Ovary (tissue), 9 donors: ENCODE measurements around the gene CTIF. TPM values are rescaled to one million over a fixed set of nuclear protein-coding genes. Genes with fewer than 3 reads are reported as not detected.

Experiments
- DNase-seq, 5 donors: peaks; one replicate each; pipeline ENCODE4 v3.0.0-alpha.2; 2019 to 2020
- H3K27ac ChIP-seq, 2 donors: fragments of 200-600 bp; one replicate each; pipeline versions ENCODE4 v1.5.1 to v1.8.0; 2019 to 2022
- H3K27me3 ChIP-seq: fragments of 200-600 bp; one replicate; pipeline ENCODE4 v1.8.0; 2022
- H3K36me3 ChIP-seq: fragments of 200-600 bp; sonication (generic); one replicate; pipeline ENCODE4 v1.5.1; 2019
- H3K4me1 ChIP-seq: one replicate; pipeline ENCODE4 v1.8.1; 2013; ENCODE audit warnings: mild to moderate bottlenecking, moderate library complexity; ENCODE audit not compliant: insufficient read depth
- H3K4me3 ChIP-seq: fragments of 200-600 bp; sonication (generic); one replicate; pipeline ENCODE4 v1.5.1; 2017
- H3K9me3 ChIP-seq, 2 donors: fragments of 200-600 bp in 1 of 2; sonication (generic) in 1 of 2; one replicate each; pipeline versions ENCODE4 v1.5.1 to v1.8.1; 2013 to 2019; ENCODE audit warnings: mild to moderate bottlenecking in 1 of 2, moderate library complexity in 1 of 2
- EP300 ChIP-seq: sonication (generic); formaldehyde crosslinking; IDR thresholded peaks from one replicate; pipeline ENCODE4 v1.6.1; 2017; ENCODE audit warnings: antibody characterized with exemption
- POLR2A ChIP-seq: fragments of 450-650 bp; IDR thresholded peaks from one replicate; pipeline ENCODE4 v1.6.1; 2017; ENCODE audit warnings: antibody characterized with exemption, mild to moderate bottlenecking, moderate library complexity
- WGBS, 3 donors: extraction: QIAGEN DNeasy Blood & Tissue Kit in 1 of 3; methylation state at CpG; one replicate each; pipeline versions ENCODE4 v1.1.5 to v1.1.7; 2013 to 2017; 5-methylcytosine and 5-hydroxymethylcytosine counted together
- intact Hi-C, 4 donors: fragments of 100-400 bp; cut with DNase I; formaldehyde crosslinking; loops; one replicate each; pipeline versions ENCODE4 v1.11.0 to v1.15.1; 2022 to 2023
- polyA plus RNA-seq, 2 donors: library from polyadenylated mRNA; stranded (reverse); fragments of 200-250 nt in 1 of 2; fragments of 350-450 nt in 1 of 2; fragmentation: Illumina TruSeq in 1 of 2; extraction: RNeasy Lipid Tissue Mini Kit (QIAGEN cat#74804) in 1 of 2; gene quantifications; one replicate each; pipeline ENCODE4 v1.2.3, GENCODE V29; 2013 to 2014
- total RNA-seq, 7 donors: library from RNA; depleted of rRNA in 2 of 7; stranded (reverse); fragments of >200 nt in 2 of 7; fragmentation: NEBNext Ultra II Directional in 3 of 7; extraction: Animal tissue kit (Norgen Biotek cat#: 25700) in 3 of 7; gene quantifications; one replicate each; pipeline versions ENCODE4 v1.1.0 to v1.2.4, GENCODE V29; 2016 to 2023
- TF ChIP-seq, protein P1 (sequence below), 3 donors: fragments of 450-650 bp in 2 of 3; fragments of 200-600 bp in 1 of 3; IDR thresholded peaks; one replicate each; pipeline versions ENCODE4 v1.5.1 to v1.8.0; 2016 to 2022; ENCODE audit warnings: antibody characterized with exemption in 3 of 3, mild to moderate bottlenecking in 1 of 3
- donor health status: DM: no; HTN: no; CAD: no; lungs with moderate emphysema.
- donor health status: DM: no; HTN: no; CAD: no.
- donor health status: Bipolar disorder and iron deficiency.
- donor health status: DM: yes; HTN: yes; CAD: no.
- donor health status: DM: no; HTN: no; CAD: no.
- donor health status: DM: yes; HTN: yes; CAD: no.

Gene CTIF
- total and polyA plus RNA-seq, 9 donors: 18.5 to 94.1 (median 75.2) TPM

DNA sequence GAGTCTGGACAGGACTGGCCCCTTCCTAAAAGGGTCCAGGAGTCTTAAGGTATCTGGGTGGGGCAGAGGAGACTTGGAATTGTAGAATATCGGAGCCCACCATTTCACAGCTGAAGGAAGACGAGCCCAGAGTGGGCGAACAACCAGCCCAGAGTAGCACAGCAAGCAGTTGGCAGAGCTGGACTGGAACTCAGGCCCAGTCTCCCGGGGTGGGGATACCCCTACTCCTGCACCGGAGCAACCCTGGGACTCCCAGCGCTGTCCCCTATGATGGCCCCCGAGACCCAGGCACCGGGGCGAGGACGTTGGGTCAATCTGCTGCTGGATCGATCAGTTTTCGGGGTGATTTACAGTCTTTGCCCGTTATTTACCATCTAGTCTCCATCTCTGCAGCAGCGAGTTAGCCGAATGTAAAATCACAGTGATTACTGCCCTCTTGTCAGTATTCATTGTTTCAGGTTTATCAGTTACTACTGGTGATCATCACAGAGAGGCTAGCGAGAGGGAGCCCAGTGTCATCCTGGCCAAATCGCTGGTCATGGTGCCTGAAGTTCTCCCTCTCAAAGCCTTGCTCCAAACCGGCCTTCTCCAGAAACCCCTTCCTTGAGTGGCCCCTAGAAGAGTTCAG is 336.6 kb downstream of the CTIF start:
- H3K4me3 ChIP-seq: no peak overlapping the region
- H3K27me3 ChIP-seq: no peaks in the 10 kb centered on the region
- no peaks in the 10 kb centered on the region for H3K9me3 ChIP-seq
- no peak overlapping the region for H3K27ac ChIP-seq
- no peaks in the 10 kb centered on the region for H3K4me1 ChIP-seq
- no peaks in the 10 kb centered on the region for H3K36me3 ChIP-seq
- WGBS, 3 donors: 93 to 96% (median 95%) methylated on average over 18 of the region's 18 CpGs
- TF ChIP-seq, protein P1, sequence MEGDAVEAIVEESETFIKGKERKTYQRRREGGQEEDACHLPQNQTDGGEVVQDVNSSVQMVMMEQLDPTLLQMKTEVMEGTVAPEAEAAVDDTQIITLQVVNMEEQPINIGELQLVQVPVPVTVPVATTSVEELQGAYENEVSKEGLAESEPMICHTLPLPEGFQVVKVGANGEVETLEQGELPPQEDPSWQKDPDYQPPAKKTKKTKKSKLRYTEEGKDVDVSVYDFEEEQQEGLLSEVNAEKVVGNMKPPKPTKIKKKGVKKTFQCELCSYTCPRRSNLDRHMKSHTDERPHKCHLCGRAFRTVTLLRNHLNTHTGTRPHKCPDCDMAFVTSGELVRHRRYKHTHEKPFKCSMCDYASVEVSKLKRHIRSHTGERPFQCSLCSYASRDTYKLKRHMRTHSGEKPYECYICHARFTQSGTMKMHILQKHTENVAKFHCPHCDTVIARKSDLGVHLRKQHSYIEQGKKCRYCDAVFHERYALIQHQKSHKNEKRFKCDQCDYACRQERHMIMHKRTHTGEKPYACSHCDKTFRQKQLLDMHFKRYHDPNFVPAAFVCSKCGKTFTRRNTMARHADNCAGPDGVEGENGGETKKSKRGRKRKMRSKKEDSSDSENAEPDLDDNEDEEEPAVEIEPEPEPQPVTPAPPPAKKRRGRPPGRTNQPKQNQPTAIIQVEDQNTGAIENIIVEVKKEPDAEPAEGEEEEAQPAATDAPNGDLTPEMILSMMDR (IDR thresholded peaks at IDR 0.05): no peak
- TF ChIP-seq POLR2A: no peak
- TF ChIP-seq EP300: no peak
- intact Hi-C loops: no loop called here
- DNase-seq: peak in 2 of 5 donors; percentile 14 to 20

DNA sequence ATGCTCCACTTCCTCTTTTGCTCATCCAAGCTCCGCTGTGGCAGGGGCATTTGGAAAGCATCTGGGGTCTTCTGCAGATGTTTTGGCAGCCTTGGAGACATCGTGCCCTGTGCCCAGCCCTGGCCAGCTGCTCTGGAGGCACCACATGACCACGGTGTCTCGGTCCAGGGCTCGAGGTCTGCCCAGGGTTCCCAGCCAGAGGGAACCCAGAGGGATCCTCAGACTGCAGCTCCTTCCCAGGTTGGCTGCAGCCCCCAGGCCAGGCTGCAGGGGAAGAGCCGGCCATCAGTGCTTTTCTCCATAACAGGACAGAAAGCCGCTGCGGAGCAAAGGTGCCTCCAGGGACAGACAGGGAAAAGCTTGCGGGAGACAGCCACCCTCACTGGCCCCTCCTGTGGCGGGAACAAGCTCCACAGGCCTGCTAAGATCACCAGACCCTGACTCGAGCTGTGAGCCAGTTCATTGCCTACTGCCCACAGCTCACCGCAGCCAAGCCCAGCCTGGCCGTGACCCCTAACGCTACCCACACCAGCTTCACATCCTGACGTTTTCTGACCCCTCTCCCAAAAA is 337.2 kb downstream of the CTIF start:
- Histone ChIP-seq H3K36me3 (no peaks in the 10 kb centered on the region), H3K27ac (no peak overlapping the region), H3K27me3 (no peaks in the 10 kb centered on the region), H3K4me1 (no peaks in the 10 kb centered on the region), H3K9me3 (no peaks in the 10 kb centered on the region), H3K4me3 (no peak overlapping the region)
- DNase-seq: peak in 2 of 5 donors; percentile 21 to 32
- 66 to 73% (median 67%) methylated on average over 15 of the region's 15 CpGs for WGBS, 3 donors
- TF ChIP-seq EP300 (no peak), POLR2A (no peak)
- TF ChIP-seq, protein P1 (IDR thresholded peaks at IDR 0.05): no peak
- intact Hi-C loops: no loop called here

DNA sequence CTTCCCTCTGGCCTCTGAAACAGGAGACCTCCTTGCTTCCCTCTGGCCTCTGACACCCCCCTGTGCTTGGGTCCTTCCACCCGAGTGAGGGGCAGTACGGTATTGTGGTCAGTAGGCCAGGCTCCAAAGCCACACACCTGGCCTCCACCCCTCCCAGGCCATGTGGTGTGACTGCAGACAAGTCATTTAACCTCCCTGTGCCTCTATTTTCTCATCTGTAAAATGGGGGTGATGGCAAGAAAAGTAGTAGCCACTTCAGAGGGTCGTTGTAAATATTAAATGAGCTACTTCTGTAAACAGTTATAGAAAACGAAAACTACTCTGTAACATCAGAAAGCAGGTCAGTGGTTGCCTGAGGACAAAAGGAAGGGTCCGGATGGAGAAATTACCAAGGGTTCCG is 337.8 kb downstream of the CTIF start:
- 89 to 95% (median 92%) methylated on average over 6 of the region's 6 CpGs for WGBS, 3 donors
- peak in 2 of 5 donors; percentile 7 to 19 for DNase-seq

DNA sequence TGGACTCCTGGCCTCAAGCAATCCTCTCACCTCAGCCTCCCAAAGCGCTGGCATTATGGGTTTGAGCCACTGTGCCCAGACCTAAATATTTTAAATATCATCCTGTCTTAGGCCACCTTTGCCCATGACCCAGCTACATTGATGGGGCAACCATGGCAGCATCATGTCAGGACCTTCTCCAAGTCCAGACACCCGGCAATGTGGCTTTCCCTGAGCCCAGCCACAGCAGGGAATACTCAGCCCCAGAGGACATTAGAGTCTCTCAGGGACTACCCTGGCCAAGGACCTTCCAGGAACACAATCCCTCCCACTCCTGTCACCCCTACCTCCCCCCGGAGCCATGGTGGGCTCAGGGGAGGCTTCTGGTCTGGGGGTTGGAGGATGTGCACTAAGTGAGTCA is 339.1 kb downstream of the CTIF start:
- H3K27me3 ChIP-seq: no peaks in the 10 kb centered on the region
- DNase-seq: peak in 1 of 5 donors; percentile 6
- no peaks in the 10 kb centered on the region for H3K36me3 ChIP-seq
- WGBS, 3 donors: 75 to 81% (median 79%) methylated on average over 3 of the region's 3 CpGs
- no peak overlapping the region for H3K27ac ChIP-seq
- no peaks in the 10 kb centered on the region for H3K4me1 ChIP-seq
- no peak overlapping the region for H3K4me3 ChIP-seq
- H3K9me3 ChIP-seq: no peaks in the 10 kb centered on the region
- intact Hi-C loops: no loop called here
- TF ChIP-seq POLR2A (no peak), EP300 (no peak)
- TF ChIP-seq, protein P1 (IDR thresholded peaks at IDR 0.05): no peak

More for the DNA sequence above, 337.8 kb downstream of the CTIF start:
- intact Hi-C loops: no loop called here
- Histone ChIP-seq H3K4me1 (no peaks in the 10 kb centered on the region), H3K36me3 (no peaks in the 10 kb centered on the region), H3K9me3 (no peaks in the 10 kb centered on the region), H3K27me3 (no peaks in the 10 kb centered on the region), H3K4me3 (no peak overlapping the region), H3K27ac (no peak overlapping the region)
- TF ChIP-seq, protein P1 (IDR thresholded peaks at IDR 0.05): no peak
- no peak for TF ChIP-seq POLR2A
- TF ChIP-seq EP300: no peak
